ENCODE data around the gene TBC1D9B. TPM values are rescaled to one million over a fixed set of nuclear protein-coding genes. Genes with fewer than 3 reads are reported as not detected.
A peak's percentile ranks its signal among the peaks of the same experiment; 100 is the strongest.

The TBC1D9B gene
- total and polyA plus RNA-seq, 2 of the 13 experiments (the other 11 are each of a cell fraction or from before 2014, with no cell fraction given), result 35.0 to 50.0 TPM

- TF ChIP-seq STAT6 (CRISPR knock-in tag; IDR thresholded peaks at IDR 0.05; ENCODE audit: borderline replicate concordance) (no peak; the same call in 1 of the 2 replicates), ZNF30 (CRISPR knock-in tag; IDR thresholded peaks at IDR 0.05) (no peak), RXRB (CRISPR knock-in tag; IDR thresholded peaks at IDR 0.05; ENCODE audit: borderline replicate concordance) (0 out of 2 replicates have a peak, but pooled peaks have one; percentile 37), ZNF775 (CRISPR knock-in tag; IDR thresholded peaks at IDR 0.05; ENCODE audit: borderline replicate concordance) (no peak), RARA (CRISPR knock-in tag; IDR thresholded peaks at IDR 0.05) (peak; percentile 18; the same call in 1 of the 2 replicates), THAP11 (CRISPR knock-in tag; IDR thresholded peaks at IDR 0.05) (peak; percentile 87), ZNF275 (CRISPR knock-in tag; IDR thresholded peaks at IDR 0.05; ENCODE audit: borderline replicate concordance) (peak; percentile 49; the same call in 1 of the 2 replicates), U2AF1 (optimal IDR thresholded peaks at IDR 0.05; ENCODE audit: low read depth, low read length) (no peak), ZNF883 (CRISPR knock-in tag; IDR thresholded peaks at IDR 0.05; ENCODE audit: not compliant biosample characterization) (peak; percentile 83), SIX4 (CRISPR knock-in tag; IDR thresholded peaks at IDR 0.05) (peak; percentile 33; the same call in 1 of the 2 replicates), ZNF136 (CRISPR knock-in tag; IDR thresholded peaks at IDR 0.05; ENCODE audit: low read depth) (peak; percentile 79), ZNF547 (CRISPR knock-in tag; IDR thresholded peaks at IDR 0.05) (peak; percentile 94), ZNF335 (CRISPR knock-in tag; IDR thresholded peaks at IDR 0.05) (0 out of 2 replicates have a peak, but pooled peaks have one; percentile 42), GLMP (CRISPR knock-in tag; IDR thresholded peaks at IDR 0.05; ENCODE audit: borderline replicate concordance) (no peak), NR0B2 (CRISPR knock-in tag; IDR thresholded peaks at IDR 0.05) (peak; percentile 89), TAF15 (IDR thresholded peaks at IDR 0.05; ENCODE audit: low read depth, low read length, poor library complexity, severe bottlenecking) (no peak), ZNF672 (CRISPR knock-in tag; IDR thresholded peaks at IDR 0.05) (0 out of 2 replicates have a peak, but pooled peaks have one; percentile 72), CREB3 (CRISPR knock-in tag; IDR thresholded peaks at IDR 0.05) (no peak; the same call in 1 of the 2 replicates), ZNF225 (CRISPR knock-in tag; IDR thresholded peaks at IDR 0.05) (no peak; the same call in 1 of the 2 replicates), IKZF1 (IDR thresholded peaks at IDR 0.05) (no peak), ATF7-NPFF (CRISPR knock-in tag; IDR thresholded peaks at IDR 0.05; ENCODE audit: low read depth) (peak; percentile 78), NFIB (CRISPR knock-in tag; IDR thresholded peaks at IDR 0.05; ENCODE audit: borderline replicate concordance) (no peak), NCOA5 (CRISPR knock-in tag; IDR thresholded peaks at IDR 0.05) (no peak)
These were observed 48.9 kb downstream of the TBC1D9B start, which contains the start of gene MRNIP (continued) for GRCh38 chr5:179858586-179859427.

All from HepG2 (cell line).